ENCODE data around the gene CD3E.

CD3E gene

GRCh38 chr11:118289401-118289800 is 15.1 kb upstream of the CD3E start:
- DNase-seq (ENCODE audit: extremely low read depth, low read depth) = no peak
- TF ChIP-seq, protein P1, sequence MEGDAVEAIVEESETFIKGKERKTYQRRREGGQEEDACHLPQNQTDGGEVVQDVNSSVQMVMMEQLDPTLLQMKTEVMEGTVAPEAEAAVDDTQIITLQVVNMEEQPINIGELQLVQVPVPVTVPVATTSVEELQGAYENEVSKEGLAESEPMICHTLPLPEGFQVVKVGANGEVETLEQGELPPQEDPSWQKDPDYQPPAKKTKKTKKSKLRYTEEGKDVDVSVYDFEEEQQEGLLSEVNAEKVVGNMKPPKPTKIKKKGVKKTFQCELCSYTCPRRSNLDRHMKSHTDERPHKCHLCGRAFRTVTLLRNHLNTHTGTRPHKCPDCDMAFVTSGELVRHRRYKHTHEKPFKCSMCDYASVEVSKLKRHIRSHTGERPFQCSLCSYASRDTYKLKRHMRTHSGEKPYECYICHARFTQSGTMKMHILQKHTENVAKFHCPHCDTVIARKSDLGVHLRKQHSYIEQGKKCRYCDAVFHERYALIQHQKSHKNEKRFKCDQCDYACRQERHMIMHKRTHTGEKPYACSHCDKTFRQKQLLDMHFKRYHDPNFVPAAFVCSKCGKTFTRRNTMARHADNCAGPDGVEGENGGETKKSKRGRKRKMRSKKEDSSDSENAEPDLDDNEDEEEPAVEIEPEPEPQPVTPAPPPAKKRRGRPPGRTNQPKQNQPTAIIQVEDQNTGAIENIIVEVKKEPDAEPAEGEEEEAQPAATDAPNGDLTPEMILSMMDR (IDR thresholded peaks at IDR 0.05; ENCODE audit: low read depth, low read length) = no peak

- no peak for DNase-seq (ENCODE audit: extremely low read depth, low read depth)
These were observed 13.6 kb upstream of the CD3E start for GRCh38 chr11:118290923-118291322.

DNA sequence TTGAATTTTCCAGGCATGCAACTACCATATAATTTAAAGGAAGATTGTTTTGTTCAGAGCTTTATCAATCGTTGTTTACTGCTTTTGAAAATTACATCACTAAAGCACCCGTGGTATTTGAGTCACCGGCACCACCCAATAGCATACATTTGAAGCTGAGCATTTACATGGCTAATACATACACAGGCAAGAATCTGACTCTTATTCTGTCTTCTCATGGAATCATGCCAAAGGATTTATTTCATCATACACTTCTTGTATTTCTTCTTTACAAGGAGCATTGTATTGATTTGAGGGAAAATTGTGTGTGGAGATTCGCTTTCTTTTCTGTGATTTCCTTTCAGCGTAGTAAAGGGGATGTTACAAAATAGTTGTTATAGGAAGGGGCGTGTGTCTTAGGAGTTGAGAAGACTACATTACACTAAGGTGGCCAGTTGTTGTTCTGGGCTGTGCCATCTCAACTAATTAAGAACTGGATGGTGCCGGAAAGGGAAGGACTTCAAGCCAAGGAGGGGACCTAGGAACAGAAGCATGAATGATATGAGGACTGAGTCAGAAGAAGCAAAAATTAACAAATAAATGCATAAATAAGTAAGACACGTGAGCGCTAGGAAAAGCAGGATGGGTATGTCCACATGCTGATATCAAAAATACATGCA is 12.9 kb upstream of the CD3E start:
- TF ChIP-seq, protein P1 (IDR thresholded peaks at IDR 0.05; ENCODE audit: low read depth, low read length) = no peak
- DNase-seq (ENCODE audit: extremely low read depth, low read depth) = no peak

More at GRCh38 chr11:118290923-118291322, 13.6 kb upstream of the CD3E start:
- TF ChIP-seq, protein P1 (IDR thresholded peaks at IDR 0.05; ENCODE audit: low read depth, low read length) = no peak

DNA sequence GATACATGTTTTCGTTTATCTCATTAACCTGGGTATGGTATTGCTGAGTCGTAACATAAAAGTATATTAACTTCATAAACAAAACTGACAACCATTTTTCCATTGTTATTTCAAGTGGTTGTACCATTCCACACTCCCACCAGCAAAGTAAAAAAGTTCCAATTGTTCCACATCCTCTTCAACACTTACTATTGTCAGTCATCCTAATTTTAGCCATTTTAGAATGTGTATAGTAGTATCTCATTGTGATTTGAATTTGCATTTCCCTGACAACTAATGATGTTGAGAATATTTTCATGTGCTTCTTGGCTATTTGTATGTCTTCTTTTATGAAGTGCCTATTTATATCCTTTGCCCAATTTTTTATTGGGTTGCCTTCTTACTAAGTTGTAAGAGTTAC is 10.5 kb upstream of the CD3E start:
- no peak for DNase-seq (ENCODE audit: extremely low read depth, low read depth)
- TF ChIP-seq, protein P1 (IDR thresholded peaks at IDR 0.05; ENCODE audit: low read depth, low read length) = no peak

DNA sequence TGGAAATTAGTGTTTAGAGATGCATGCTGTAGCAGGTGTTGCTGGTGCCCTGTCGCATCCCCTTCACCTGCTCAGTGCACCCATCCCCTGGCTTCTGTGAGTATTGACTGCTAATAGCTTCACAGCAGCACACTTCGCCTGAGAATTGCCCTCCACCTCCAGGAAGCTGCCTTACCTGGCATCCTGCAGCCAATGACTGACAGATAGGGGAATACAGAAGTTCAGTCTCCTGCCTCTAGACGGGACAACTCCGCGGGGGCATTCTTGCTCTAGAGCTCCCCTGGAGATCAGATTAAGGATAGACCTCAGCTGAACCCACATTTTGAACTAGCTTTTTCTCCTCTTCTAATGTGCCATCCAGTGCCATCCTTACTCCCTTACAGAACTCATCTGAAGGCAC is 9.3 kb upstream of the CD3E start:
- no peak for DNase-seq (ENCODE audit: extremely low read depth, low read depth)
- TF ChIP-seq, protein P1 (IDR thresholded peaks at IDR 0.05; ENCODE audit: low read depth, low read length) = no peak

- TF ChIP-seq, protein P1 (IDR thresholded peaks at IDR 0.05; ENCODE audit: low read depth, low read length) = peak; percentile 48
- no peak for DNase-seq (ENCODE audit: extremely low read depth, low read depth)
These were observed 8.6 kb upstream of the CD3E start for GRCh38 chr11:118295815-118296454.

GRCh38 chr11:118301600-118302195 is 2.8 kb upstream of the CD3E start:
- TF ChIP-seq, protein P1 (IDR thresholded peaks at IDR 0.05; ENCODE audit: low read depth, low read length) = no peak
- DNase-seq (ENCODE audit: extremely low read depth, low read depth) = no peak
